Activated CD4-positive, alpha-beta memory T cell treated with anti-CD3 and anti-CD28 coated beads for 36 hours (primary cell): ENCODE results near the gene NLRC5. TPM values are rescaled to one million over a fixed set of nuclear protein-coding genes. Genes with fewer than 3 reads are reported as not detected.
A peak's percentile ranks its signal among the peaks of the same experiment; 100 is the strongest.
"Not testable (repeated sequence)": the region's sequence is repeated elsewhere in the genome, so short reads cannot be mapped to it uniquely, and the experiment has no call there.

Experiments
- CTCF ChIA-PET: fragments of 350-600 bp; sonication (Branson Sonifier 250); formaldehyde crosslinking; loops from one replicate; lab custom pipeline; 2021; ENCODE audit warnings: antibody characterized with exemption, inconsistent platforms; lab: Charles Lee
- POLR2A ChIA-PET: fragments of 350-600 bp; sonication (Branson Sonifier 250); formaldehyde crosslinking; loops from one replicate; lab custom pipeline; 2021; ENCODE audit warnings: antibody characterized with exemption; lab: Charles Lee
- DNase-seq: peaks from one replicate; pipeline ENCODE4 v3.0.0-alpha.2; 2020
- H3K27ac Mint-ChIP-seq: one replicate; pipeline ENCODE4 v1.8.0; 2021; ENCODE audit warnings: mixed read lengths
- H3K27me3 Mint-ChIP-seq: one replicate; pipeline ENCODE4 v1.8.0; 2021; ENCODE audit warnings: mixed read lengths
- H3K36me3 Mint-ChIP-seq: one replicate; pipeline ENCODE4 v1.8.0; 2021; ENCODE audit warnings: mixed read lengths
- H3K4me1 Mint-ChIP-seq: one replicate; pipeline ENCODE4 v1.8.0; 2021; ENCODE audit warnings: low read depth, mixed read lengths
- H3K4me3 Mint-ChIP-seq: one replicate; pipeline ENCODE4 v1.8.0; 2021; ENCODE audit warnings: mild to moderate bottlenecking, mixed read lengths
- H3K9me3 Mint-ChIP-seq: one replicate; pipeline ENCODE4 v1.8.0; 2021; ENCODE audit warnings: mixed read lengths
- intact Hi-C: fragments of 100-400 bp; cut with micrococcal nuclease; formaldehyde crosslinking; loops from one replicate; pipeline ENCODE4 v1.15.1; 2023
- total RNA-seq, 2 experiments: library from RNA; stranded (reverse); gene quantifications; one replicate each; pipeline ENCODE4 v1.2.3, GENCODE V29; 2021

NLRC5 gene
- total RNA-seq, 2 experiments from 2014 or later: 151 to 167 TPM

- CTCF ChIA-PET: interaction anchor here (0.6 to 6.9 kb wide), 73 partner anchors 8 to 281 kb away, joined by 3 to 91 read pairs (median 6); partner anchors contain the start of genes ARL2BP, CPNE2, HERPUD1 and NLRC5
- Mint-ChIP-seq H3K27ac (peak overlapping the region; percentile 11), H3K9me3 (no peaks in the 10 kb centered on the region), H3K4me3 (no peak overlapping the region), H3K27me3 (no peaks in the 10 kb centered on the region), H3K4me1 (peaks cover 19% of the 10 kb centered on the region), H3K36me3 (no peaks in the 10 kb centered on the region)
- intact Hi-C loops: loop anchor here (1.0 to 2.0 kb wide), 5 partner anchors 24 to 204 kb away; partner anchors contain the start of gene NLRC5
- peak; percentile 97 for DNase-seq
- POLR2A ChIA-PET: no interaction called here
These were observed 24.9 kb upstream of the NLRC5 start for GRCh38 chr16:56964243-56965148.

GRCh38 chr16:56965149-56966092, 23.9 kb upstream of the NLRC5 start:
- ChIA-PET POLR2A (interaction anchor here (0.9 to 1.0 kb wide), 2 partner anchors 24 to 76 kb away, joined by 3 to 4 read pairs; partner anchors contain the start of gene NLRC5), CTCF (interaction anchor here (0.6 to 6.9 kb wide), 41 partner anchors 12 to 302 kb away, joined by 3 to 91 read pairs (median 7); partner anchors contain the start of genes ARL2BP, CPNE2 and NLRC5)
- H3K27ac Mint-ChIP-seq: peak overlapping the region; percentile 81
- no peaks in the 10 kb centered on the region for H3K27me3 Mint-ChIP-seq
- H3K4me1 Mint-ChIP-seq: peaks cover 19% of the 10 kb centered on the region
- no peaks in the 10 kb centered on the region for H3K9me3 Mint-ChIP-seq
- no peak for DNase-seq
- intact Hi-C loops: loop anchor here (2.0 kb wide), 2 partner anchors 23 to 49 kb away; partner anchors contain the start of gene NLRC5
- no peaks in the 10 kb centered on the region for H3K36me3 Mint-ChIP-seq
- H3K4me3 Mint-ChIP-seq: no peak overlapping the region

- Mint-ChIP-seq H3K9me3 (no peaks in the 10 kb centered on the region), H3K27ac (peak overlapping the region; percentile 81), H3K27me3 (no peaks in the 10 kb centered on the region), H3K36me3 (no peaks in the 10 kb centered on the region), H3K4me3 (no peak overlapping the region), H3K4me1 (peaks cover 23% of the 10 kb centered on the region)
- no peak for DNase-seq
- CTCF ChIA-PET: interaction anchor here (0.7 to 6.9 kb wide), 14 partner anchors 11 to 201 kb away, joined by 3 to 91 read pairs (median 12); partner anchors contain the start of gene NLRC5
- intact Hi-C loops: no loop called here
- POLR2A ChIA-PET: interaction anchor here (0.9 to 1.0 kb wide), 2 partner anchors 23 to 76 kb away, joined by 3 to 4 read pairs; partner anchors contain the start of gene NLRC5
These were observed 23.3 kb upstream of the NLRC5 start for GRCh38 chr16:56966093-56966475.

- Mint-ChIP-seq H3K4me1 (peaks cover 28% of the 10 kb centered on the region), H3K36me3 (no peaks in the 10 kb centered on the region), H3K4me3 (no peak overlapping the region), H3K27ac (no peak overlapping the region), H3K27me3 (no peaks in the 10 kb centered on the region), H3K9me3 (no peaks in the 10 kb centered on the region)
- DNase-seq: no peak
- ChIA-PET CTCF (interaction anchor here (5.3 to 6.9 kb wide), 3 partner anchors 14 to 72 kb away, joined by 72 to 91 read pairs (median 84); partner anchors contain the start of gene NLRC5), POLR2A (interaction anchor here (0.6 kb wide), 1 partner anchor 372 kb away, joined by 3 read pairs; no protein-coding TSS in a partner anchor)
- intact Hi-C loops: no loop called here
These were observed 21.6 kb upstream of the NLRC5 start for GRCh38 chr16:56967733-56968132.

- POLR2A ChIA-PET: interaction anchor here (0.8 kb wide), 1 partner anchor 83 kb away, joined by 4 read pairs; no protein-coding TSS in a partner anchor
- no peaks in the 10 kb centered on the region for H3K27me3 Mint-ChIP-seq
- peaks cover 28% of the 10 kb centered on the region for H3K4me1 Mint-ChIP-seq
- no peak for DNase-seq
- CTCF ChIA-PET: interaction anchor here (0.9 kb wide), 1 partner anchor 115 kb away, joined by 3 read pairs; no protein-coding TSS in a partner anchor
- no peaks in the 10 kb centered on the region for H3K36me3 Mint-ChIP-seq
- H3K4me3 Mint-ChIP-seq: no peak overlapping the region
- no peak overlapping the region for H3K27ac Mint-ChIP-seq
- H3K9me3 Mint-ChIP-seq: no peaks in the 10 kb centered on the region
- intact Hi-C loops: no loop called here
These were observed 19.6 kb upstream of the NLRC5 start for GRCh38 chr16:56969769-56970168.

- peaks cover 25% of the 10 kb centered on the region for H3K4me1 Mint-ChIP-seq
These were observed 18.2 kb upstream of the NLRC5 start for GRCh38 chr16:56970934-56971767.

GRCh38 chr16:56971768-56972043, 17.7 kb upstream of the NLRC5 start:
- H3K4me3 Mint-ChIP-seq: no peak overlapping the region
- no peaks in the 10 kb centered on the region for H3K27me3 Mint-ChIP-seq
- ChIA-PET CTCF (interaction anchor here (0.8 to 2.5 kb wide), 2 partner anchors 20 to 445 kb away, joined by 3 to 7 read pairs; no protein-coding TSS in a partner anchor), POLR2A (no interaction called here)
- no peak for DNase-seq
- no peaks in the 10 kb centered on the region for H3K36me3 Mint-ChIP-seq
- intact Hi-C loops: no loop called here
- no peaks in the 10 kb centered on the region for H3K9me3 Mint-ChIP-seq
- H3K4me1 Mint-ChIP-seq: peaks cover 26% of the 10 kb centered on the region
- H3K27ac Mint-ChIP-seq: no peak overlapping the region

More at GRCh38 chr16:56970934-56971767, 18.2 kb upstream of the NLRC5 start:
- H3K27me3 Mint-ChIP-seq: no peaks in the 10 kb centered on the region
- H3K36me3 Mint-ChIP-seq: no peaks in the 10 kb centered on the region
- ChIA-PET CTCF (interaction anchor here (0.8 to 2.5 kb wide), 3 partner anchors 18 to 446 kb away, joined by 3 to 7 read pairs (median 3); partner anchors contain the start of gene NLRC5), POLR2A (interaction anchor here (1.4 kb wide), 1 partner anchor 18 kb away, joined by 4 read pairs; the partner anchor contains the start of gene NLRC5)
- intact Hi-C loops: no loop called here
- H3K27ac Mint-ChIP-seq: no peak overlapping the region
- no peak overlapping the region for H3K4me3 Mint-ChIP-seq
- DNase-seq: no peak
- no peaks in the 10 kb centered on the region for H3K9me3 Mint-ChIP-seq

- intact Hi-C loops: no loop called here
- Mint-ChIP-seq H3K9me3 (no peaks in the 10 kb centered on the region), H3K27me3 (no peaks in the 10 kb centered on the region), H3K4me1 (peaks cover 26% of the 10 kb centered on the region), H3K27ac (no peak overlapping the region), H3K36me3 (no peaks in the 10 kb centered on the region), H3K4me3 (no peak overlapping the region)
- CTCF ChIA-PET: interaction anchor here (1.0 to 2.5 kb wide), 2 partner anchors 9 to 21 kb away, joined by 7 read pairs; no protein-coding TSS in a partner anchor
- POLR2A ChIA-PET: no interaction called here
- no peak for DNase-seq
These were observed 16.7 kb upstream of the NLRC5 start for GRCh38 chr16:56972403-56973293.

- Mint-ChIP-seq H3K36me3 (no peaks in the 10 kb centered on the region), H3K27ac (no peak overlapping the region), H3K9me3 (no peaks in the 10 kb centered on the region), H3K4me3 (no peak overlapping the region), H3K27me3 (no peaks in the 10 kb centered on the region), H3K4me1 (peaks cover 26% of the 10 kb centered on the region)
- no peak for DNase-seq
- intact Hi-C loops: no loop called here
- POLR2A ChIA-PET: no interaction called here
- CTCF ChIA-PET: interaction anchor here (0.6 to 2.5 kb wide), 2 partner anchors 22 to 26 kb away, joined by 4 to 7 read pairs; no protein-coding TSS in a partner anchor
These were observed 16.1 kb upstream of the NLRC5 start for GRCh38 chr16:56973294-56973689.

- ChIA-PET CTCF (interaction anchor here (0.6 kb wide), 1 partner anchor 26 kb away, joined by 4 read pairs; no protein-coding TSS in a partner anchor), POLR2A (interaction anchor here (1.2 kb wide), 1 partner anchor 15 kb away, joined by 3 read pairs; the partner anchor contains the start of gene NLRC5)
- DNase-seq, H3K36me3 Mint-ChIP-seq, H3K27me3 Mint-ChIP-seq, H3K27ac Mint-ChIP-seq, H3K4me3 Mint-ChIP-seq, intact Hi-C loops, H3K9me3 Mint-ChIP-seq: not testable (repeated sequence)
- peaks cover 26% of the 10 kb centered on the region for H3K4me1 Mint-ChIP-seq
These were observed 15.5 kb upstream of the NLRC5 start for GRCh38 chr16:56973899-56974298.
